Smooth muscle cell (in vitro differentiated cells): ENCODE data around the gene CACNA2D3. TPM values are rescaled to one million over a fixed set of nuclear protein-coding genes. Genes with fewer than 3 reads are reported as not detected.

Source experiments
- DNase-seq: peaks from one replicate; lab custom pipeline; 2025; ENCODE audit not compliant: unreplicated experiment; lab: John Stamatoyannopoulos, UW
- H2AFZ ChIP-seq: fragments of 200-600 bp; sonication (generic); 2 replicates; pipeline ENCODE4 v1.6.0; 2016; ENCODE audit warnings: antibody characterized with exemption, low read depth, mild to moderate bottlenecking
- H3F3A ChIP-seq: fragments of 200-600 bp; sonication (generic); 2 replicates; pipeline ENCODE4 v1.6.0; 2017; ENCODE audit warnings: antibody characterized with exemption, low read depth
- H3K27ac ChIP-seq: fragments of 200-600 bp; sonication (generic); 2 replicates; pipeline ENCODE4 v1.5.1; 2016; ENCODE audit warnings: low read depth, mild to moderate bottlenecking
- H3K27me3 ChIP-seq: fragments of 200-600 bp; sonication (generic); 2 replicates; pipeline ENCODE4 v1.6.1; 2016; ENCODE audit warnings: low read depth, mild to moderate bottlenecking
- H3K36me3 ChIP-seq: fragments of 200-600 bp; sonication (generic); 2 replicates; pipeline ENCODE4 v1.5.1; 2016; ENCODE audit warnings: low read depth
- H3K4me1 ChIP-seq: fragments of 200-600 bp; sonication (generic); 2 replicates; pipeline ENCODE4 v1.5.1; 2016; ENCODE audit warnings: low read depth
- H3K4me2 ChIP-seq: fragments of 200-600 bp; sonication (generic); 2 replicates; pipeline ENCODE4 v1.6.0; 2016; ENCODE audit warnings: mild to moderate bottlenecking
- H3K4me3 ChIP-seq: fragments of 200-600 bp; sonication (generic); 2 replicates; pipeline ENCODE4 v1.5.1; 2016; ENCODE audit warnings: mild to moderate bottlenecking
- H3K79me2 ChIP-seq: fragments of 200-600 bp; sonication (generic); 2 replicates; pipeline ENCODE4 v1.6.0; 2016; ENCODE audit warnings: low read depth, mild to moderate bottlenecking
- H3K9ac ChIP-seq: fragments of 200-600 bp; sonication (generic); 2 replicates; pipeline ENCODE4 v1.6.0; 2016; ENCODE audit warnings: low read depth
- H3K9me3 ChIP-seq: fragments of 200-600 bp; sonication (generic); replicated peaks from 2 replicates; pipeline ENCODE4 v1.5.1; 2016; ENCODE audit warnings: low read depth
- H4K20me1 ChIP-seq: fragments of 200-600 bp; sonication (generic); 2 replicates; pipeline ENCODE4 v1.6.0; 2016; ENCODE audit warnings: low read depth
- CTCF ChIP-seq: fragments of 200-600 bp; sonication (generic); IDR thresholded peaks from 2 replicates; pipeline ENCODE4 v1.5.1; 2017; ENCODE audit warnings: borderline replicate concordance, mild to moderate bottlenecking, antibody characterized with exemption; ENCODE audit not compliant: insufficient read depth, poor library complexity, severe bottlenecking
- WGBS: methylation state at CpG from one replicate; pipeline ENCODE4 v1.1.7; 2016; ENCODE audit warnings: low lambda C conversion rate; 5-methylcytosine and 5-hydroxymethylcytosine counted together
- polyA plus RNA-seq: library from polyadenylated mRNA; unstranded; fragments of >200 nt; fragmentation: Nextera tagmentation; extraction: Ambion mirVana; gene quantifications from 2 replicates; pipeline ENCODE4 v1.2.1, GENCODE V29; 2016
- total RNA-seq: library from RNA; depleted of rRNA; stranded (reverse); fragments of >200 nt; gene quantifications from 2 replicates; pipeline ENCODE4 v1.2.3, GENCODE V29; 2014

The CACNA2D3 gene
- total and polyA plus RNA-seq, 2 experiments from 2014 or later, result 0.15 to 0.90 TPM

- Histone ChIP-seq H3K36me3 (no peaks in the 10 kb centered on the region), H3K4me2 (no peak overlapping the region)
- no peak for TF ChIP-seq CTCF
Measured at GRCh38 chr3:55090291-55090690, 967.9 kb downstream of the CACNA2D3 start.

GRCh38 chr3:55090746-55091145 lies 968.4 kb downstream of the CACNA2D3 start:
- Histone ChIP-seq H3K36me3 (no peaks in the 10 kb centered on the region), H4K20me1 (no peaks in the 10 kb centered on the region), H3K9me3 (no peaks in the 10 kb centered on the region), H3K4me3 (no peak overlapping the region), H2AFZ (no peak overlapping the region), H3K27ac (no peak overlapping the region), H3F3A (no peaks in the 10 kb centered on the region), H3K4me1 (no peaks in the 10 kb centered on the region), H3K9ac (no peak overlapping the region), H3K79me2 (no peaks in the 10 kb centered on the region), H3K27me3 (no peaks in the 10 kb centered on the region), H3K4me2 (no peak overlapping the region)
- TF ChIP-seq CTCF, result no peak
- WGBS, result 81% methylated on average over 5 of the region's 5 CpGs
- no peak for DNase-seq

More at GRCh38 chr3:55090291-55090690, 967.9 kb downstream of the CACNA2D3 start:
- H3K79me2 ChIP-seq, result no peaks in the 10 kb centered on the region
- no peaks in the 10 kb centered on the region for H3K4me1 ChIP-seq
- H3F3A ChIP-seq, result no peaks in the 10 kb centered on the region
- H3K9me3 ChIP-seq, result no peaks in the 10 kb centered on the region
- no peaks in the 10 kb centered on the region for H4K20me1 ChIP-seq
- H3K27me3 ChIP-seq, result peaks cover 2% of the 10 kb centered on the region
- H3K27ac ChIP-seq, result no peak overlapping the region
- 73% methylated on average over 5 of the region's 5 CpGs for WGBS
- DNase-seq, result no peak
- H2AFZ ChIP-seq, result no peak overlapping the region
- no peak overlapping the region for H3K4me3 ChIP-seq
- no peak overlapping the region for H3K9ac ChIP-seq

- WGBS, result 70% methylated on average over 7 of the region's 7 CpGs
- no peak overlapping the region for H3K4me2 ChIP-seq
- no peaks in the 10 kb centered on the region for H3K79me2 ChIP-seq
- H3F3A ChIP-seq, result no peaks in the 10 kb centered on the region
- no peak overlapping the region for H3K4me3 ChIP-seq
- no peak for DNase-seq
- no peak for TF ChIP-seq CTCF
- H3K9me3 ChIP-seq, result no peaks in the 10 kb centered on the region
- no peak overlapping the region for H3K9ac ChIP-seq
- no peaks in the 10 kb centered on the region for H3K36me3 ChIP-seq
- no peaks in the 10 kb centered on the region for H4K20me1 ChIP-seq
- H2AFZ ChIP-seq, result no peak overlapping the region
- no peak overlapping the region for H3K27ac ChIP-seq
- H3K27me3 ChIP-seq, result no peaks in the 10 kb centered on the region
- H3K4me1 ChIP-seq, result no peaks in the 10 kb centered on the region
Measured at GRCh38 chr3:55091381-55092225, 969.3 kb downstream of the CACNA2D3 start.

- no peaks in the 10 kb centered on the region for H4K20me1 ChIP-seq
- no peak overlapping the region for H3K4me2 ChIP-seq
- no peak for TF ChIP-seq CTCF
- H3K4me3 ChIP-seq, result no peak overlapping the region
- H3K27ac ChIP-seq, result no peak overlapping the region
- H3K79me2 ChIP-seq, result no peaks in the 10 kb centered on the region
- no peaks in the 10 kb centered on the region for H3F3A ChIP-seq
- no peaks in the 10 kb centered on the region for H3K4me1 ChIP-seq
- no peak for DNase-seq
- H2AFZ ChIP-seq, result no peak overlapping the region
- no peaks in the 10 kb centered on the region for H3K36me3 ChIP-seq
- no peaks in the 10 kb centered on the region for H3K27me3 ChIP-seq
- no peak overlapping the region for H3K9ac ChIP-seq
- no peaks in the 10 kb centered on the region for H3K9me3 ChIP-seq
Measured at GRCh38 chr3:55094676-55095075, 972.3 kb downstream of the CACNA2D3 start.
